Stomach (tissue), 9 donors: Measurements from ENCODE around the gene MBP. TPM values are rescaled to one million over a fixed set of nuclear protein-coding genes. Genes with fewer than 3 reads are reported as not detected.

Source experiments
- DNase-seq, 2 donors: peaks; one replicate each; pipeline versions ENCODE4 v3.0.0 to v3.0.0-alpha.2; 2013 to 2019
- H3K27ac ChIP-seq, 5 donors: fragments of 200-600 bp in 4 of 5; sonication (generic) in 4 of 5; one replicate each; pipeline ENCODE4 v1.5.1; 2013 to 2019; ENCODE audit warnings: mild to moderate bottlenecking in 1 of 5, moderate library complexity in 1 of 5
- H3K27me3 ChIP-seq, 3 donors: fragments of 200-600 bp; sonication (generic); one replicate each; pipeline ENCODE4 v1.5.1; 2017 to 2019; ENCODE audit warnings: mixed run types in 1 of 3
- H3K36me3 ChIP-seq, 4 donors: fragments of 200-600 bp; sonication (generic); 1 replicate in 3 of 4; 2 replicates in 1 of 4; pipeline ENCODE4 v1.5.1; 2016 to 2019
- H3K4me1 ChIP-seq, 4 donors: fragments of 200-600 bp; sonication (generic); one replicate each; pipeline ENCODE4 v1.5.1; 2016 to 2019
- H3K4me3 ChIP-seq, 4 donors: fragments of 200-600 bp; sonication (generic) in 3 of 4; one replicate each; pipeline ENCODE4 v1.5.1; 2016 to 2019; ENCODE audit warnings: mild to moderate bottlenecking in 1 of 4
- H3K9me3 ChIP-seq, 4 donors: fragments of 200-600 bp; sonication (generic); one replicate each; pipeline ENCODE4 v1.5.1; 2016 to 2019
- EP300 ChIP-seq: sonication (generic); formaldehyde crosslinking; IDR thresholded peaks from one replicate; pipeline ENCODE4 v1.6.1; 2017; ENCODE audit warnings: antibody characterized with exemption
- POLR2A ChIP-seq, 4 donors: fragments of 450-650 bp; IDR thresholded peaks; one replicate each; pipeline ENCODE4 v1.6.1; 2016; ENCODE audit warnings: antibody characterized with exemption in 4 of 4, control low read depth in 2 of 4, mild to moderate bottlenecking in 1 of 4, moderate library complexity in 1 of 4
- POLR2AphosphoS5 ChIP-seq, 3 donors: sonication (generic); formaldehyde crosslinking; IDR thresholded peaks; one replicate each; pipeline ENCODE4 v1.6.1; 2016; ENCODE audit warnings: antibody characterized with exemption in 3 of 3
- WGBS, 5 donors: extraction: QIAGEN DNeasy Blood & Tissue Kit in 3 of 5; methylation state at CpG; one replicate each; pipeline versions ENCODE4 v1.1.5 to v1.1.7; 2013 to 2018; 5-methylcytosine and 5-hydroxymethylcytosine counted together
- intact Hi-C: fragments of 100-400 bp; cut with DNase I; formaldehyde crosslinking; loops from one replicate; pipeline ENCODE4 v1.15.1; 2023; ENCODE audit warnings: low total_unique reads
- polyA plus RNA-seq, 3 donors: library from polyadenylated mRNA; stranded (reverse); fragments of 200-250 nt; gene quantifications; one replicate each; pipeline ENCODE4 v1.2.3, GENCODE V29; 2013
- total RNA-seq, 5 donors: library from RNA; depleted of rRNA; stranded (reverse); fragments of >200 nt; gene quantifications; one replicate each; pipeline versions ENCODE4 v1.1.0 to v1.2.3, GENCODE V29; 2014 to 2016
- TF ChIP-seq, protein P1 (sequence below), 7 experiments: fragments of 450-650 bp in 4 of 7; fragments of 200-600 bp in 3 of 7; sonication (generic) in 3 of 7; IDR thresholded peaks; one replicate each; pipeline ENCODE4 v1.5.1; 2016 to 2019; ENCODE audit warnings: antibody characterized with exemption in 7 of 7, control low read depth in 2 of 7, mild to moderate bottlenecking in 1 of 7
- donor health status: healthy with polysubstance abuse.
- donor health status: Bipolar disorder and iron deficiency.
- donor health status: healthy.

Gene MBP
- total and polyA plus RNA-seq, 8 donors, result 7.9 to 407 (median 33.3) TPM

DNA sequence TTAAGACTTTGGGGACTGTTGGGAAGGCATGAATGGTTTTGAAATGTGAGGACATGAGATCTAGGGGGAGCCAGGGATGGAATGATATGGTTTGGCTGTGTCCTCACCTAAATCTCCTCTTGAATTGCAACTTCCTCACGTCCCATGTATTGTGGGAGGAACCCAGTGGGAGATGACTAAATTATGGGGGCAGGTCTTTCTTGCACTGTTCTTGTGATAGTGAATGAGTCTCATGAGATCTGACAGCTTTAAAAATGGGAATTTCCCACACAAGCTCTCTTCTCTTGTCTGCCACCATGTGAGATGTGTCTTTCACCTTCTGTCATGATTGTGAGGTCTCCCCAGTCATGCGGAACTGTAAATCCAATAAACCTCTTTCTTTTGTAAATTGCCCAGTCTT, 11.5 kb upstream of the MBP start:
- TF ChIP-seq POLR2AphosphoS5 (IDR thresholded peaks at IDR 0.05), result no peak
- TF ChIP-seq EP300, result no peak
- TF ChIP-seq, protein P1, sequence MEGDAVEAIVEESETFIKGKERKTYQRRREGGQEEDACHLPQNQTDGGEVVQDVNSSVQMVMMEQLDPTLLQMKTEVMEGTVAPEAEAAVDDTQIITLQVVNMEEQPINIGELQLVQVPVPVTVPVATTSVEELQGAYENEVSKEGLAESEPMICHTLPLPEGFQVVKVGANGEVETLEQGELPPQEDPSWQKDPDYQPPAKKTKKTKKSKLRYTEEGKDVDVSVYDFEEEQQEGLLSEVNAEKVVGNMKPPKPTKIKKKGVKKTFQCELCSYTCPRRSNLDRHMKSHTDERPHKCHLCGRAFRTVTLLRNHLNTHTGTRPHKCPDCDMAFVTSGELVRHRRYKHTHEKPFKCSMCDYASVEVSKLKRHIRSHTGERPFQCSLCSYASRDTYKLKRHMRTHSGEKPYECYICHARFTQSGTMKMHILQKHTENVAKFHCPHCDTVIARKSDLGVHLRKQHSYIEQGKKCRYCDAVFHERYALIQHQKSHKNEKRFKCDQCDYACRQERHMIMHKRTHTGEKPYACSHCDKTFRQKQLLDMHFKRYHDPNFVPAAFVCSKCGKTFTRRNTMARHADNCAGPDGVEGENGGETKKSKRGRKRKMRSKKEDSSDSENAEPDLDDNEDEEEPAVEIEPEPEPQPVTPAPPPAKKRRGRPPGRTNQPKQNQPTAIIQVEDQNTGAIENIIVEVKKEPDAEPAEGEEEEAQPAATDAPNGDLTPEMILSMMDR (IDR thresholded peaks at IDR 0.05), result no peak
- TF ChIP-seq POLR2A (IDR thresholded peaks at IDR 0.05), result no peak

DNA sequence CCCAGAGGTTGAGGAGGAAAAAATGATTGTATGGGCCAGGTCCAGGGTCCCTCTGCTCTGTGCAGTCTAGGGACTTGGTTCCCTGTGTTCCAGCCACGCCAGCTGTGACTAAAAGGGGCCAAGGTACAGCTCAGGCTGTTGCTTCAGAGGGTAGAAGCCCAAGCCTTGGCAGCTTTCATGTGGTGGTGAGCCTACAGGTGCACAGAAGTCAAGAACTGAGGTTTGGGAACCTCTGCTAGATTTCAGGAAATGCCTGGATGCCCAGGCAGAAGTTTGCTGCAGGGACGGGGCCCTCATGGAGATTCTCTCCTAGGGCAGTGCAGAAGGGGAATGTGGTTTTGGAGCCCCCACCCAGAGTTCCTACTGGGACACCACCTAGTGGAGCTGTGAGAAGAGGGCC, 10.6 kb upstream of the MBP start:
- intact Hi-C loops, result no loop called here
- no peak for TF ChIP-seq EP300
- TF ChIP-seq, protein P1 (IDR thresholded peaks at IDR 0.05), result no peak
- TF ChIP-seq POLR2A (IDR thresholded peaks at IDR 0.05), result no peak
- no peak for TF ChIP-seq POLR2AphosphoS5 (IDR thresholded peaks at IDR 0.05)
- Histone ChIP-seq H3K4me3 (no peak overlapping the region), H3K27me3 (no peaks in the 10 kb centered on the region), H3K4me1 (peaks cover 1 to 9% (median 4%) of the 10 kb centered on the region in 4 donors), H3K27ac (no peak overlapping the region), H3K36me3 (no peaks in the 10 kb centered on the region), H3K9me3 (peaks cover 0 to 17% (median 11%) of the 10 kb centered on the region in 4 donors)
- DNase-seq, result no peak
- 94 to 100% (median 100%) methylated on average over 2 of the region's 2 CpGs for WGBS, 5 donors

More for the DNA sequence above, 11.5 kb upstream of the MBP start:
- intact Hi-C loops, result no loop called here
- Histone ChIP-seq H3K4me3 (no peak overlapping the region), H3K9me3 (peaks cover 0 to 17% (median 11%) of the 10 kb centered on the region in 4 donors), H3K27me3 (no peaks in the 10 kb centered on the region), H3K36me3 (no peaks in the 10 kb centered on the region), H3K27ac (no peak overlapping the region), H3K4me1 (peaks cover 0 to under 1% (median 0%) of the 10 kb centered on the region in 4 donors)
- DNase-seq, result no peak
- WGBS, 5 donors, result 93 to 98% (median 96%) methylated on average over 2 of the region's 2 CpGs

DNA sequence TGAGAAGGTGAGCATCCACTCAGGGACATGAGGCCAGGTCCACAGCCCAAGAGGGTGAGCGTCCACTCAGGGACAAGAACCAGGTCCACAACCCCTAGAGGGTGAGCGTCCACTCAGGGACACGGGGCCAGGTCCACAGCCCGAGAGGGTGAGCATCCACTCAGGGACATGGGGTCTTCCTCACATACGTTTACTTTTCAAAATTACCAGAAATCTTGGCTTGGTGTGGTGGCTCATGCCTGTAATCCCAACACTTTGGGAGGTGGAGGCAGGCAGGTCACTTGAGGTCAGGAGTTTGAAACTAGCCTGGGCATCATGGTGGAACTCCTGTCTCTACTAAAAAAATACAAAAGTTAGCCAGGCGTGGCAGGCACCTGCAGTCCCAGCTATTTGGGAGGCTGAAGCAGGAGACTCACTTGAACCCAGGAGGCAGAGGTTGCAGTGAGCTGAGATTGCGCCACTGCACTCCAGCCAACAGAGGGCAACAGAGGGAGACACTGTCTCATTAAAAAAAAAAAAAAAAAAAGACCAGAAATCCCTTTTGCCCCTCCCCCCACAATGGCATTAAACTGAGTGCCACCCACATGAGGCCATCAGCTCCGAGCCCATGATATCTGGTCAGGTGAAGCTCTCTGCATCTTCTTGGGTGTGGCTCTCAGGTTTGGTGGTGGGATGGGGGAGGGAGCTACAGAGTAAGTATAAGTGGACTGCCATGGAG, 9.0 kb upstream of the MBP start:
- Histone ChIP-seq H3K27me3 (no peaks in the 10 kb centered on the region), H3K9me3 (peaks cover 0 to 17% (median 11%) of the 10 kb centered on the region in 4 donors), H3K4me3 (no peak overlapping the region), H3K4me1 (peaks cover 8 to 17% (median 13%) of the 10 kb centered on the region in 4 donors), H3K36me3 (no peaks in the 10 kb centered on the region), H3K27ac (no peak overlapping the region)
- 83 to 85% (median 83%) methylated on average over 8 of the region's 8 CpGs for WGBS, 5 donors
- no peak for DNase-seq
- TF ChIP-seq POLR2AphosphoS5 (IDR thresholded peaks at IDR 0.05), result no peak
- TF ChIP-seq POLR2A (IDR thresholded peaks at IDR 0.05), result no peak
- TF ChIP-seq EP300, result no peak
- TF ChIP-seq, protein P1 (IDR thresholded peaks at IDR 0.05), result no peak
- intact Hi-C loops, result no loop called here

DNA sequence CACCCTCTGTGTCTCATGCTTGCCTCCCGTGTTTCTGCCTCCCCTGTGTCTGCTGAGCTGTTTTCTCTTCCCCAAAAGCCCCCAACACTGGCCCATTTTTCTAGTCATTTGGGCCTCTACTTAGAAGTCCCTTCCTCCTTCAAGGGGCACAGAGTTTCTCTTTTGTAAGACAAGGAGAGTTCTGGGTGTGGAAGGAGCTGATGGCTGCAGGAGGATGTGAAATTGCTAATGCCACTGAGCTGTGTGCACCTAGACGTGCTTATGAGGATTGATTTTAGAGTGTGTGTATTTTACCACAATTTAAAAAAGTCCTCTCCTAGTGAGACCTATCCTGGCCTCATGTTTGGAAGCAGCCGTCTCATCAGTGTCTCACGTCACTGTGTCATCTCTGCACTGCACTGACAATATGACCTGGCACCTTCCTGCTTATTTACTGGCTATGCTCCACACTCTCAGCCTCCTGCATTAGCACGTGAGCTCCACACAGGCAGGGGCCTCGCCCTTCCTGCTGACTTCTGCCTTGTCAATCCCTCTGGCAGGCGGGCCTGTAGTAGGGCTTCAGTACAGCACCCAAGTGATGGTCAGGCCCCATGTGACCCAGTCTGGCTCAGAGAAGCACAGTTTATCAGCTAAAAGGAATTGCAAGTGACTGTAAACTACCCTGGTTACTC, 8.0 kb upstream of the MBP start:
- no peak overlapping the region for H3K27ac ChIP-seq
- H3K9me3 ChIP-seq, result peaks cover 0 to 17% (median 11%) of the 10 kb centered on the region in 4 donors
- no peaks in the 10 kb centered on the region for H3K36me3 ChIP-seq
- intact Hi-C loops, result no loop called here
- no peaks in the 10 kb centered on the region for H3K27me3 ChIP-seq
- H3K4me3 ChIP-seq, result no peak overlapping the region
- 52 to 76% (median 61%) methylated on average over 7 of the region's 7 CpGs for WGBS, 5 donors
- peak in 1 of 2 donors; percentile 61 for DNase-seq
- peaks cover 8 to 17% (median 13%) of the 10 kb centered on the region in 4 donors for H3K4me1 ChIP-seq
- TF ChIP-seq, protein P1 (IDR thresholded peaks at IDR 0.05), result no peak
- TF ChIP-seq POLR2AphosphoS5 (IDR thresholded peaks at IDR 0.05) (no peak), POLR2A (IDR thresholded peaks at IDR 0.05) (no peak)
